Endothelial cell of umbilical vein (primary cell): ENCODE results near the gene MED14. TPM values are rescaled to one million over a fixed set of nuclear protein-coding genes. Genes with fewer than 3 reads are reported as not detected.

ENCODE experiments used
- BruUV-seq: library from RNA; stranded (reverse); fragments of 400-500 nt; replicated peaks from 2 replicates; lab custom pipeline; 2021; lab: Mats Ljungman, UMichigan
- CTCF ChIA-PET: fragments of 300-600, 350-600 bp; sonication (Branson Sonifier 250); formaldehyde crosslinking; loops from one replicate; lab custom pipeline; 2021; ENCODE audit warnings: antibody characterized with exemption, inconsistent platforms; lab: Charles Lee
- POLR2A ChIA-PET: fragments of 300-600, 350-600 bp; sonication (Branson Sonifier 250); formaldehyde crosslinking; loops from one replicate; lab custom pipeline; 2021; ENCODE audit warnings: antibody characterized with exemption, inconsistent platforms; lab: Charles Lee
- DNase-seq: peaks from one replicate; pipeline ENCODE4 v3.0.0-alpha.2; 2011; ENCODE audit warnings: low read depth, low spot score
- FAIRE-seq: peaks from 2 replicates; lab custom pipeline; 2011; peaks lifted over from hg19 to GRCh38; lab: Jason Lieb, UNC
- H2AFZ ChIP-seq: 2 replicates; pipeline ENCODE4 v1.6.0; 2012; ENCODE audit warnings: low read depth, low read length, control low read depth, inconsistent platforms
- H3K27ac ChIP-seq: 2 replicates; pipeline ENCODE4 v1.5.1; 2011; ENCODE audit warnings: low read depth, mild to moderate bottlenecking, control low read depth, low read length, moderate library complexity; ENCODE audit not compliant: insufficient read depth
- H3K27me3 ChIP-seq, 2 experiments: 2 replicates each; pipeline versions ENCODE4 v1.6.0 to v1.6.1; 2011; ENCODE audit warnings: low read length in 2 of 2, mixed read lengths in 1 of 2; ENCODE audit not compliant: control insufficient read depth in 2 of 2, insufficient read depth in 2 of 2
- H3K36me3 ChIP-seq, 2 experiments: 2 replicates in 1 of 2; 3 replicates in 1 of 2; pipeline ENCODE4 v1.5.1; 2011; ENCODE audit warnings: low read length in 2 of 2, mild to moderate bottlenecking in 1 of 2, moderate library complexity in 1 of 2; ENCODE audit not compliant: control insufficient read depth in 2 of 2, insufficient read depth in 2 of 2; ENCODE audit errors: extremely low read depth in 1 of 2
- H3K4me1 ChIP-seq: 3 replicates; pipeline ENCODE4 v1.5.1; 2011; ENCODE audit warnings: mild to moderate bottlenecking, low read length; ENCODE audit not compliant: control insufficient read depth, insufficient read depth; ENCODE audit errors: extremely low read depth
- H3K4me2 ChIP-seq: 2 replicates; pipeline ENCODE4 v1.6.1; 2011; ENCODE audit warnings: low read length, control low read depth, mixed read lengths; ENCODE audit not compliant: insufficient read depth
- H3K4me3 ChIP-seq, 3 experiments: fragments of 200-600 bp in 1 of 3; sonication (generic), shearing (Covaris generic) in 1 of 3; replicated peaks in 1 of 3; 2 replicates each; pipeline ENCODE4 v1.5.1; 2011 to 2016; ENCODE audit warnings: control low read depth in 3 of 3, low read length in 3 of 3, mild to moderate bottlenecking in 2 of 3, inconsistent platforms in 1 of 3, low read depth in 1 of 3, moderate library complexity in 1 of 3; ENCODE audit not compliant: insufficient read depth in 1 of 3
- H3K79me2 ChIP-seq: 2 replicates; pipeline ENCODE4 v1.6.0; 2012; ENCODE audit warnings: low read length, inconsistent platforms; ENCODE audit not compliant: control insufficient read depth, insufficient read depth
- H3K9ac ChIP-seq: replicated peaks from 2 replicates; pipeline ENCODE3; 2011; ENCODE audit warnings: low read length, control low read depth; ENCODE audit not compliant: insufficient read depth; ENCODE audit errors: extremely low read depth
- H3K9me1 ChIP-seq: replicated peaks from 3 replicates; pipeline ENCODE4 v1.6.0; 2011; ENCODE audit warnings: mild to moderate bottlenecking, low read length; ENCODE audit not compliant: control insufficient read depth, insufficient read depth; ENCODE audit errors: extremely low read depth
- H3K9me3 ChIP-seq: replicated peaks from 2 replicates; pipeline ENCODE4 v1.5.1; 2012; ENCODE audit warnings: low read length, inconsistent platforms; ENCODE audit not compliant: control insufficient read depth, insufficient read depth
- H4K20me1 ChIP-seq: replicated peaks from 2 replicates; pipeline ENCODE3; 2011; ENCODE audit warnings: mild to moderate bottlenecking, low read length; ENCODE audit not compliant: control insufficient read depth, insufficient read depth; ENCODE audit errors: extremely low read depth
- CTCF ChIP-seq, 2 donors: IDR thresholded peaks; 1 replicate in 1 of 2; 2 replicates in 1 of 2; pipeline ENCODE4 v1.5.1; 2011; ENCODE audit warnings: low read length in 2 of 2, mild to moderate bottlenecking in 2 of 2, moderate library complexity in 2 of 2, control low read depth in 1 of 2, inconsistent platforms in 1 of 2, low read depth in 1 of 2; ENCODE audit not compliant: insufficient read depth in 1 of 2; ENCODE audit errors: extremely low read depth in 1 of 2
- EZH2 ChIP-seq: IDR thresholded peaks from 2 replicates; pipeline ENCODE4 v1.6.1; 2012; ENCODE audit warnings: borderline replicate concordance, low read depth, mild to moderate bottlenecking, moderate library complexity, low read length, inconsistent platforms; ENCODE audit not compliant: severe bottlenecking
- FOS ChIP-seq: IDR thresholded peaks from 2 replicates; pipeline ENCODE4 v1.6.1; 2011; ENCODE audit warnings: mild to moderate bottlenecking, low read length, moderate library complexity, borderline replicate concordance; ENCODE audit not compliant: insufficient read depth
- GATA2 ChIP-seq: IDR thresholded peaks from 2 replicates; pipeline ENCODE4 v1.7.0; 2011; ENCODE audit warnings: low read depth, mild to moderate bottlenecking, moderate library complexity, mixed read lengths, low read length; ENCODE audit not compliant: insufficient read length, insufficient read depth
- JUN ChIP-seq: IDR thresholded peaks from 2 replicates; pipeline ENCODE4 v1.6.1; 2011; ENCODE audit warnings: borderline replicate concordance, low read depth; ENCODE audit not compliant: insufficient read length, insufficient read depth
- MYC ChIP-seq: IDR thresholded peaks from one replicate; pipeline ENCODE4 v1.6.1; 2011; ENCODE audit warnings: mild to moderate bottlenecking, low read depth, low read length
- POLR2A ChIP-seq: IDR thresholded peaks from 2 replicates; pipeline ENCODE4 v1.6.1; 2012; ENCODE audit warnings: low read depth, mild to moderate bottlenecking, control low read depth, low read length
- POLR2AphosphoS5 ChIP-seq: IDR thresholded peaks from 2 replicates; pipeline ENCODE4 v1.6.1; 2012; ENCODE audit warnings: low read depth, mild to moderate bottlenecking, control low read depth, low read length, moderate library complexity; ENCODE audit not compliant: insufficient read depth
- dilution Hi-C: fragments of 300-500 bp; cut with MboI; formaldehyde crosslinking; loops from one replicate; pipeline ENCODE4 v1.15.0; 2019; ENCODE audit warnings: low sequenced_read_pairs; ENCODE audit not compliant: extremely low pct_ligation_motif_present
- intact Hi-C: fragments of 100-400 bp; cut with micrococcal nuclease; formaldehyde crosslinking; loops from one replicate; pipeline ENCODE4 v1.10.0; 2022
- polyA plus RNA-seq, 4 experiments: library from polyadenylated mRNA; depleted of rRNA in 3 of 4; stranded (reverse) in 3 of 4; unstranded in 1 of 4; fragments of >200 nt; gene quantifications; 2 replicates each; pipeline versions ENCODE4 v1.2.1 to v1.2.3, GENCODE V29; 2011 to 2012; ENCODE audit warnings: missing spikeins in 1 of 4
- total RNA-seq: library from RNA; stranded (reverse); gene quantifications from 2 replicates; pipeline ENCODE4 v1.2.3, GENCODE V29; 2021
- TF ChIP-seq, protein P1 (sequence below): IDR thresholded peaks from 2 replicates; pipeline ENCODE4 v1.6.1; 2011; ENCODE audit not compliant: insufficient read depth, insufficient read length

The MED14 gene
- total and polyA plus RNA-seq, 2 donors (not counting 3 experiments of a cell fraction or from before 2014, with no cell fraction given), result 25.6 to 55.8 TPM

DNA sequence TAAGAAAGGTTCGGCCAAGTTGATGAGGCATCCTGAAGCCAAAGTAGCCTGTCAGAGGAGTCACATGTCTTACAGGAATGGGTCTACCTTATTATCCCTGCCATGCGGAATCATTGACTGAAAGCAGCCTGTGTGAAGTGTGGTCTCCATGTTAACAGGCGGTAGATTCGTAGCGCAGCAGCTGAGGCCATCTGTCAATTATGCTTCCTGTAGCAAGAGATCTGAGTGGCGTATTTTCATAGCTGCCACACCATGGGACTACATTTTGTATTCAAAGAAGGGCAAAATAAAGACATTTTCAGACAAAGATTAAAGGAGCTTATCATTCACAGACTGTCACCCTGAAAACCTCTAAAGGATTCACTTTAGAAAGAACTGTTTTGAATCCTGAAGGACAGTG is 11.2 kb upstream of the MED14 start:
- intact Hi-C loops (no loop called here), dilution Hi-C loops (no loop called here)
- H3K9me3 ChIP-seq, result no peaks in the 10 kb centered on the region
- no peak for TF ChIP-seq POLR2A
- TF ChIP-seq FOS, result no peak
- TF ChIP-seq EZH2, result no peak
- TF ChIP-seq MYC, result no peak
- no peak for TF ChIP-seq JUN
- TF ChIP-seq CTCF (IDR thresholded peaks at IDR 0.05; ENCODE audit: extremely low read depth in 1 of 2, insufficient read depth in 1 of 2, low read depth in 1 of 2, low read length in 2 of 2), result no peak
- TF ChIP-seq GATA2, result no peak
- TF ChIP-seq, protein P1, sequence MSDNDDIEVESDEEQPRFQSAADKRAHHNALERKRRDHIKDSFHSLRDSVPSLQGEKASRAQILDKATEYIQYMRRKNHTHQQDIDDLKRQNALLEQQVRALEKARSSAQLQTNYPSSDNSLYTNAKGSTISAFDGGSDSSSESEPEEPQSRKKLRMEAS, result no peak
- TF ChIP-seq POLR2AphosphoS5, result no peak
- H3K27me3 ChIP-seq, result no peaks in the 10 kb centered on the region
- BruUV-seq, result no TSS peak
- DNase-seq, result no peak
- POLR2A ChIA-PET, result no interaction called here
- no peak overlapping the region for H3K27ac ChIP-seq
- H3K4me3 ChIP-seq, result no peak overlapping the region
- H3K79me2 ChIP-seq, result no peaks in the 10 kb centered on the region
- no peak overlapping the region for H3K9ac ChIP-seq
- no peaks in the 10 kb centered on the region for H3K9me1 ChIP-seq
- H2AFZ ChIP-seq, result no peak overlapping the region
- FAIRE-seq, result no peak
- no peak overlapping the region for H3K4me2 ChIP-seq
- CTCF ChIA-PET, result no interaction called here
- peaks cover 3% of the 10 kb centered on the region for H3K4me1 ChIP-seq
- H4K20me1 ChIP-seq, result no peaks in the 10 kb centered on the region
- no peaks in the 10 kb centered on the region for H3K36me3 ChIP-seq
